HG03135 (cell line): ENCODE results near the gene PES1.
A peak's percentile ranks its signal among the peaks of the same experiment; 100 is the strongest.
"Not testable (repeated sequence)": the region's sequence is repeated elsewhere in the genome, so short reads cannot be mapped to it uniquely, and the experiment has no call there.

Experiments used
- ATAC-seq: cut with Tn5 transposase; IDR thresholded peaks from one replicate; pipeline ENCODE4 v1.9.1; 2021; ENCODE audit warnings: mild to moderate bottlenecking, moderate library complexity; ENCODE audit not compliant: unreplicated experiment

The PES1 gene

GRCh38 chr22:30591588-30592359 lies at the start of gene PES1:
Gene PES1 (minus strand): TSS chr22:30591910. CDS start chr22:30591833, 77 bp downstream.
- ATAC-seq = peak; percentile 90

DNA sequence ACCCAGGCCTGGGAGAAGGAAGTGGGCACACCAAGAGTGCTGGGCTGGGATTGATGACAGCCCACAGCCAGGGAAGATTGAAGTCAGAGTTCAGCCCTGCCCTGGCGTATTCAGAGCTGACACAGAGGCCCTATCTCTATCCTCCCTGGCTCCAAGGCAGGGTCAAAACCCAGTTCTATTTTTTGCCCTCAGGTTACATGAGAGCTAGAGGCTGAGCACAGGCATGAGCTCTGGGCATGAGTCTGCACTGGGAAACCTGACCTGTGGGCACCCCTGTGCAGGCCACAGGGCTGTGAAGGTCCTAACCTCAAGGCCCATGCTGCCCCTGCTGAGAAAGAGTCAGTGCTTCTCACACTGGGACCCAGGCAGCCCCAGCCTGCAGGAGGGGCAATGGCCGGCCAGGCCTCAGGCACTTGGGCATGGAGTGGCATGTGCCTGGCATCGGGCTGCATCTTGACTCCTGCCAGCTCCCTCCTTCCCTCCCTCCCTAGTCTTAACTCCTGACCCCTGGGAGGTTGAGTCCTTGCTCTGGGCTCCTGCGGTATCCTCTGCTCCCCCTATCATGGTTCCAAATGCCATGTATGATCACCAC lies 49.2 kb upstream of the PES1 start:
- ATAC-seq = no peak

DNA sequence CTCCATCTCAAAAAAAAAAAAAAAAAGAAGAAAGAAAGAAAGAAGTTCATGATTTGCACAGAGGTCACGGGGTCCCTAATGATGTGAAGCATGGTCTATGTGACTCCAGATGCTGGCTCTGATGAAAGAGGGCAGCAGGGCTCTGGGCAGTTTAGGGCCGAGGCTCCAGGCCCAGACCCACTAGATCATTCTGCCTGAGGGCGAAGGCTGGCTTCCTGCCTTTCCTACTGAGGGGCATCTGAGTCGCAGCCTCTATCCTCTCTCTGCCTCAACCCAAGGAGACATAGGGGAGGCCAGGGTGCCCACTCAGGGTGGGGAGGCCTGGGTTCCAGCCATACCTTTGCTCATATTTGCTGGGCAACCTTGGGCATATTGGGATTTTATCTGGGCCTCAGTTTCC lies 48.7 kb upstream of the PES1 start:
- ATAC-seq = no peak

- no peak for ATAC-seq
These were observed 46.0 kb upstream of the PES1 start for GRCh38 chr22:30637701-30638114.

GRCh38 chr22:30636226-30637077 lies 44.7 kb upstream of the PES1 start:
- no peak for ATAC-seq

DNA sequence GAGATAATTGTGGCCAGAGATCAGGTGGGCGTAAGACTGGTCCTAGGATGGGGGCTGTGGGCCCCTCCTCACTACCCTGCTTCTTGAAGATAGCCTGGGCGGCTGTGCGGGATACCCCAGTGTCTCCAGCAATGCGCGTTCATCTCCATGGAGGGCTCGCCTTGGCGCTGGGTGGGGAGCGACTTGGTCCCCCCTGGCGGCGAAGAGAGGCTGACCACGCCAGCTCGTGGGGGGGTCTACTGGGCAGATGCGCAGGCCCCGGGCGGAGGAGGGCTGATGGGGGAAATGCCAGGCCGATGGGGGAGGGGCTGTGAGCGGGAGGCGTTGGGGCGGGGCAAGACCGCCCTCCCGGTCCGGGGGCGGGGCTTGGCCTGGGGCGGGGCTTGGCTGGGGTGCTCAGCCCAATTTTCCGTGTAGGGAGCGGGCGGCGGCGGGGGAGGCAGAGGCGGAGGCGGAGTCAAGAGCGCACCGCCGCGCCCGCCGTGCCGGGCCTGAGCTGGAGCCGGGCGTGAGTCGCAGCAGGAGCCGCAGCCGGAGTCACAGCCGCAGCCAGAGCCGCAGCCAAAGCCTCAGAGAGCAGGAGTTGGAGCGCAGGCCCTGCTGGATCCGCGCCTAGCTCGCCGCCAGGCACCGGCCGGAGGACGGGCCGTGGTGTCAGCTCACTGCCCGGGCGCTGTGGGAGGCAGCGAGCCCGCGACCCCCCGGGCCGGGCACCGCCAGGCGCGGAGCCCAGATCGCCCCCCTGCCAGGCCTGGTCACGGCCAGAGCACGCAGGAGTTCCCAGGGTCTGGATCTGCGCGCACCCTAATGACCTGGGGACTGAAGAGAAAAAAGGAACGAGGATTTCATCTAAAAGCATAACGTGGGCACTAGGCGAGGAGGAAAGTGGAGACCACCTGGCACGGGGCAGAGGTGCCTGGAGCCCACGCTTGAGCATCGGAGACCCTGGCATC lies 43.8 kb upstream of the PES1 start, which contains the start of gene SLC35E4:
SLC35E4 (plus strand) TSS at position 509 of the 953 bp plus-strand sequence. CDS start 670 bp downstream, outside the sequence.
- ATAC-seq = peak; percentile 64

- ATAC-seq = peak; percentile 50
These were observed 42.9 kb upstream of the PES1 start for GRCh38 chr22:30634471-30635233.

GRCh38 chr22:30631469-30631868 lies 39.8 kb upstream of the PES1 start:
- not testable (repeated sequence) for ATAC-seq

DNA sequence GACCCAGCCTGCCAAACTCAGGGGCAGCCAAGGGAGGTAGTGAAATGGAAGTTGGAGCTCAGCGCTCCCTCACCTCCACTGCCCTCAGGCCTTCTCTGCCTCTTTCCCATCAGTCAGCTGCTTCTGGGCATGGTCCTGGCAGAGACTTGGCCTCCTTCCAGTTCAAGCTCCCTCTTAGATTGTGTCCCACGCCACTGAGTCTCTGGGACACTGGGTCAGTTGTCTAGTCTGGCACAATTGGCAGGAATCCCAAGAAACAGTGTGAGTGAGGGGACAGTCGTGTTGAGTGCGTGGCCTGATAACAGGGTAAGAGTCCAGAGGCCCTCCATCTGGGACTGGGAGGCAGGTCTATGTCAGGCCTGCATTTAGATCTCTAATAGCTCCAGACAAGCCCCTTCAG lies 36.8 kb upstream of the PES1 start:
- ATAC-seq = no peak

DNA sequence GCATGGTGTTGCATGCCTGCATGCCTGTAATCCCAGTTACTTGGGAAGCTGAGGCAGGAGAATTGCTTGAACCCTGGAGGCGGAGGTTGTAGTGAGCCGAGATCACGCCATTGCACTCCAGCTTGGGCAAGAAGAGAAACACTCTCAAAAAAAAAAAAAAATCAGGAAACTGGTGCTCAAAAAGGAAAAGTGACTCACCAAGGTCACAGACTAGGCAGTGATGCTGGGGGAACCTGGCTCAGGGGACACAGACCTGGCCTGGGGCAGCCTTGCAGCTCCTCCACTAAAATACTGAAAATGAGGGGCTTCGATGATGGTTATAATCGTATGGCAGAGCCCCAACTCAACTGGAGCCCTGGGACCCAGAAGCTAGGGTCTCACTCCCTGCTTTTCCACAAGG lies 35.8 kb upstream of the PES1 start:
- ATAC-seq = no peak

DNA sequence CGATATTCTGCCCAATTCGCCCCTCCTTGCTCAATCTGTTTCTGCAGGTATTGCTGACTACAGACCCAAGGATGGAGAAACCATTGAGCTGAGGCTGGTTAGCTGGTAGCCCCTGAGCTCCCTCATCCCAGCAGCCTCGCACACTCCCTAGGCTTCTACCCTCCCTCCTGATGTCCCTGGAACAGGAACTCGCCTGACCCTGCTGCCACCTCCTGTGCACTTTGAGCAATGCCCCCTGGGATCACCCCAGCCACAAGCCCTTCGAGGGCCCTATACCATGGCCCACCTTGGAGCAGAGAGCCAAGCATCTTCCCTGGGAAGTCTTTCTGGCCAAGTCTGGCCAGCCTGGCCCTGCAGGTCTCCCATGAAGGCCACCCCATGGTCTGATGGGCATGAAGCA lies 34.7 kb upstream of the PES1 start:
- no peak for ATAC-seq

- not testable (repeated sequence) for ATAC-seq
These were observed 28.2 kb upstream of the PES1 start for GRCh38 chr22:30619909-30620308.

DNA sequence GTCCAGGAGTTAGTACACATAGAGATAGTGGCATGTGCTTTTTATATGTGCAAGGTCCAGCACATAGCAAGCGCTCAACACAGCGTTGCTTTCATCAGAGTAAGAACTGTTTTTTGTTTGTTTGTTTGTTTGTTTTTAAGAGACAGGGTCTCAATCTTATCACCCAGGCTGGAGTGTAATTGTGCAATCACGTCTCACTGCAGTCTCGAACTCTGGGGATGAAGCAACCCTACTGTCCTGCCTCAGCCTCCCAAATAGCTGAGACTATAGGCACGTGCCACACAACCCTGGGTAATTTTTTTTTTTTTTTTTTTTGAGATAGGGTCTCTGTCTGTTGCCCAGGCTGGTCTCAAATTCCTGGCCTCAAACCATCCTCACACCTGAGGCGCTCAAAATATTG lies 26.1 kb upstream of the PES1 start:
- ATAC-seq = no peak

DNA sequence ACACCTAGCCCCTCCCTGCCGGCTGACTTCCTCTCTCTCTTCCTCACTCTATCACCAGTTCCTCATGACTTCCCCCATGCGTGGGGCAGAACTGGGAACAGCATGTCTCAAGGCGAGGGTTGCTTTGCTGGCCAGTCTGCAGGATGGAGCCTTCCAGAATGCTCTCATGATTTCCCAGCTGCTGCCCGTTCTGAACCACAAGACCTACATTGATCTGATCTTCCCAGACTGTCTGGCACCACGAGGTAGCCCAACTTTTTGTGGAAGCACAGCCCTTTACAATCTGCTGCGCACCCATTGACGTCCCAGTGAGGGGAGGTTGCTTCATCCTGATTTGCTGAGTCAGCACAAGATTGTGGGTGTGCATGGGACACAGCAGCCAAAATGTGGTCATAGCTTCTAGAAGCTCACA lies 23.8 kb upstream of the PES1 start:
- no peak for ATAC-seq

GRCh38 chr22:30614879-30615278 lies 23.2 kb upstream of the PES1 start:
- ATAC-seq = no peak

GRCh38 chr22:30614268-30614667 lies 22.6 kb upstream of the PES1 start:
- ATAC-seq = no peak

DNA sequence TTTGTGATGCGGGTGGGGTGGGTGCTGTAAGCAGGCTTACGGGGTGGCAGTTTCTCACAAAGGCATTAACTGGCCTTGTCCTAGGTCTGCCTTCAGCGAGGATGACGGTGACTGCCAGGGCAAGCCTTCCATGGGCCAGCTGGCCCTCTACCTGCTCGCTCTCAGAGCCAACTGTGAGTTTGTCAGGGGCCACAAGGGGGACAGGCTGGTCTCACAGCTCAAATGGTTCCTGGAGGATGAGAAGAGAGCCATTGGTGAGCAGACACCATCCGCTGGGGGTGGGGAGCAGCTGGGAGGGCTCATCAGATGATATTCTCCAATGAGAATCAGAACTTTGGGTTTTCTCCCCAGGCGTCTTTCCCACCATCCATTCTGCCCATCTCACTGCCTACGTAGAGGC lies 21.1 kb upstream of the PES1 start:
- ATAC-seq = no peak

DNA sequence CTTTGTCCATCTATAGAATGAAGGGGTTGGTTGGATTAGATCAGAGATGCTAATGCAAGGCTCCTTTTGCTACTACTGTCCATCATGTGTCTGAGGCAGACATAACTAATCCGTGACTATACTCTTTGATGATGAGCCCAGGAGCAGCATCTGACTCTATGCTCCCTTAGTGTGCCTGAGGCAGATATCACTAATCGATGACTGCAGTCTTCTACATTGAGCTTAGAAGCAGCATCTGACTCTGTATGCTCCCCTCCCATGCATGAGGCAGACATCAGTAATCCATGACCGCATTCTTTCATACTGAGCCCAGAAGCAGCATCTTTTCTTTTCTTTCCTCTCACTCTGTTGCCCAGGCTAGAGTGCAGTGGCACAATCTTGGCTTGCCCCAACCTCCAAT lies 19.5 kb upstream of the PES1 start:
- no peak for ATAC-seq

DNA sequence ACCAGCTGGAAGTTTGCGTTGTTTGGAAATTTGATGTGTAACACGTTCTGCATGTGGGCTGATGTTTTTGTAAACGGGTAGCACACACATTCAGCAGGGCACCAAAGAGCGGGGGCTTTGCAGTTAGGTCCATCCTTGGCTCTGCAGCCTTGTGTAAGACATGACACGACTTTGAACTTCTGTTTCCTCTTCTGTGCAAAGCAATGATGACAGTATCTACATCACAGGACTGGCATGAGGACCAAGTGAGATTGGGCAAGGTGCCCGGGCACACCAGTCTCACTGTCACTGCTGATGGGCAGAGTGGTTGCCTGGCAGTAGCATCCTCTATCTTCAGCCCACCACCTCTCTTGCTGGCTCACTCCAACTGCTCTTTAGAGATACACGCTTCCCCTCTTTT lies 18.6 kb upstream of the PES1 start:
- no peak for ATAC-seq
